HAP-1 (cell line): ENCODE measurements around the gene UBAC1.

Source experiments
- DNase-seq, 2 experiments: peaks; one replicate each; pipeline ENCODE4 v3.0.0-alpha.2; 2016 to 2020; ENCODE audit warnings: low spot score in 2 of 2
- H3K27me3 ChIP-seq: fragments of 250-450 bp; sonication (Bioruptor Pico); 2 replicates; pipeline ENCODE4 v1.5.1; 2020; ENCODE audit warnings: low read depth, mild to moderate bottlenecking, moderate library complexity
- H3K36me3 ChIP-seq: fragments of 250-450 bp; sonication (Bioruptor Pico); replicated peaks from 2 replicates; pipeline ENCODE4 v1.5.1; 2020; ENCODE audit warnings: mild to moderate bottlenecking
- H3K4me1 ChIP-seq: fragments of 250-450 bp; sonication (Bioruptor Pico); 2 replicates; pipeline ENCODE4 v1.5.1; 2020; ENCODE audit warnings: mild to moderate bottlenecking
- H3K4me3 ChIP-seq: fragments of 250-450 bp; sonication (Bioruptor Pico); 2 replicates; pipeline ENCODE4 v1.5.1; 2020; ENCODE audit warnings: mild to moderate bottlenecking, moderate library complexity
- H3K9me3 ChIP-seq: fragments of 250-450 bp; sonication (Bioruptor Pico); 2 replicates; pipeline ENCODE4 v1.5.1; 2020; ENCODE audit warnings: mild to moderate bottlenecking, moderate library complexity
- in situ Hi-C: fragments of 300-500 bp; cut with MboI; formaldehyde crosslinking; loops from 3 replicates; pipeline ENCODE4 v1.14.3; 2020; ENCODE audit warnings: low sequenced_read_pairs, inconsistent platforms, mixed read lengths

The UBAC1 gene

GRCh38 chr9:136002215-136002614, 41.0 kb upstream of the UBAC1 start:
- no peaks in the 10 kb centered on the region for H3K9me3 ChIP-seq
- H3K27me3 ChIP-seq: no peaks in the 10 kb centered on the region
- no peaks in the 10 kb centered on the region for H3K36me3 ChIP-seq
- no peak overlapping the region for H3K4me3 ChIP-seq
- no peak for DNase-seq
- in situ Hi-C loops: no loop called here
- H3K4me1 ChIP-seq: peaks cover 24% of the 10 kb centered on the region

DNA sequence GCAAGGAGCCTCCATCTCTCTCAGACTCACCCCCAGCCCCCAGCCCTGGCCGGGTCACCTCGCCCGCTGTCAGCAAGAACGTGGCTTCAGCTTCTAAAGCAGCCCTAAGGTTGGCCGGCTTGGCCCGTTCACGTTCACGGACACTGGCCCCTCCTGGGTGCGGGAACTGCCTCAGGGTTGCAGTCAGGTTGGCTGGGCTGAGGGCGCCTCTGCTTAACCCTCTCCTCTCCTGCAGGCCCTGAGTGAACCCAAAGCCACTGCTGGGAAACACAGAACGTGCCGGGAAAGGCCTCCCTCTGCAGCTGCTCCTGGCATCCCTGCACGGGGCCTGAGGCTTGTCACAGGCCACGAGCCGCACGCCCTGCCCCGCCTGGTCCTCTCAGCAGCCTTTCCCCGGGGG, 40.1 kb upstream of the UBAC1 start:
- DNase-seq: no peak
- in situ Hi-C loops: no loop called here
- Histone ChIP-seq H3K36me3 (no peaks in the 10 kb centered on the region), H3K4me3 (no peak overlapping the region), H3K4me1 (peaks cover 17% of the 10 kb centered on the region), H3K9me3 (no peaks in the 10 kb centered on the region), H3K27me3 (no peaks in the 10 kb centered on the region)

DNA sequence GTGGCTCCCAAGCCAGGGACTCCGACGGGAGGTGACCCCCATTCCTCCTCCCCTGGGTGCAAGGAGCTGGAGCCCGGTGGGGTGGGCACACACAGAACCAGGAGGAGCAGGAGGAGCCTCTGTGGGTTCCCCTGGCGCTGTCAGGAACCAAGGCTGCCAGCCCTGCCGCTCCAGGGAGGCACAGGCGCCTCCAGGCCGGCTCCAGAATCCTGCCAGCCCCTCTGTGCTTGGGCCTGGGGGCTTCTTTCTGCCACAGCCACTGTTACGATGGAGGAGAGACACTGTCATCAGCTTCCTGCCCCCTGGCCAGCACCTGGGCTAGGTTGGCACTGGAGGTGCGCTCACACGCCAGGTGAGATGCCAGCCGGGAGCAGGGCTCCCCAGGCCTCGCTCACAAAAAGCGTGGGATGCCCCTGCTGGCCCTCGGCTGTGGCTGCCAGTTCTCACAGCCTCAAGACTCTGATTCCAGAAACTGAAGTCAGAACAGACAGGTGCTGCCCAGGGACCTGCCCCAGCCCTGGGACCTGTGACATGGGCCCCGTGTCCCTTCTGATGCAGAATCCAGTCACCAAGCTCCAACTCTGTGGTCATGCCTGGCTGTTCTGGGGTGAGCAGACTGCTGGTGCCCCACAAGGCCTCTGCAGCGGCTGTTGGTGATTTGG, 37.4 kb upstream of the UBAC1 start:
- H3K36me3 ChIP-seq: no peaks in the 10 kb centered on the region
- no peaks in the 10 kb centered on the region for H3K9me3 ChIP-seq
- no peak for DNase-seq
- H3K4me3 ChIP-seq: no peak overlapping the region
- H3K27me3 ChIP-seq: no peaks in the 10 kb centered on the region
- H3K4me1 ChIP-seq: peaks cover 2% of the 10 kb centered on the region
- in situ Hi-C loops: no loop called here

- Histone ChIP-seq H3K27me3 (no peaks in the 10 kb centered on the region), H3K4me1 (peaks cover 7% of the 10 kb centered on the region), H3K36me3 (no peaks in the 10 kb centered on the region), H3K9me3 (no peaks in the 10 kb centered on the region), H3K4me3 (no peak overlapping the region)
- in situ Hi-C loops: no loop called here
- DNase-seq: no peak
Observed at GRCh38 chr9:135998016-135998380, 36.8 kb upstream of the UBAC1 start.

GRCh38 chr9:135997090-135998015, 36.2 kb upstream of the UBAC1 start:
- in situ Hi-C loops: no loop called here
- H3K36me3 ChIP-seq: no peaks in the 10 kb centered on the region
- H3K4me1 ChIP-seq: peaks cover 14% of the 10 kb centered on the region
- H3K27me3 ChIP-seq: no peaks in the 10 kb centered on the region
- DNase-seq: no peak
- no peaks in the 10 kb centered on the region for H3K9me3 ChIP-seq
- H3K4me3 ChIP-seq: no peak overlapping the region

- Histone ChIP-seq H3K9me3 (no peaks in the 10 kb centered on the region), H3K36me3 (no peaks in the 10 kb centered on the region), H3K27me3 (no peaks in the 10 kb centered on the region), H3K4me3 (no peak overlapping the region), H3K4me1 (peaks cover 17% of the 10 kb centered on the region)
- in situ Hi-C loops: no loop called here
- DNase-seq: no peak
Observed at GRCh38 chr9:135995816-135996215, 34.6 kb upstream of the UBAC1 start.

DNA sequence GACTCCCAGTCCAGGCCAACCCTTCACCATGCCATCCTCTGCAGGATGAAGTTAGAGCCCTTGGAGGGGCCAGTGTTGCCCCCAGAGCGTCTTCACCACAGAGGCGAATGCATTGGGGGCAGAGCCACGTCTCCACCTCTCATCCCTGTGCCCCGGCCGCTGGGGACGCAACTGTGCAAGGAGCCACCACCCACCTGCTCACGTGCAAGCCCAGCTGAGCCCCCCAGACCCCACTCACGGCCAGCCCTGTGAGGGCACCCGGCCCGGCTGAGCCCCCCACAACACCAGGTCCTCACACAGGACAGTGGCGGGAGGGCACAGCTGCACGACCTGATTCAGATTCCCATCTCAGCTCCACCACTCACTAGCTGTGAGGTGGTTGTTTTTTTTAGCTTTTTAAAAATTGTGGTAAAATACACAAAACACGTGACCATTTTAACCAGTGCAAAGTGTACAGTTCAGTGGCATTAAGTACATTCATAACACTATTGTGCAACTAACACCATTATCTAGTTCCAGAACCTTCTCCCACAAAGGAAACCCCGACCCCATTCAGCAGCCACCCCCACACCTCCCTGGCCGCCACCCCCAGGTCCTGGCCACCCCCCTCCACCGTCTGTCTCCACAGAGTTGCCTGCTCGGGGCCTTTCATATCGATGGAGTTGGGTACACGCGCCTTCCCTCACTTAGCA, 33.5 kb upstream of the UBAC1 start:
- H3K4me1 ChIP-seq: peaks cover 17% of the 10 kb centered on the region
- in situ Hi-C loops: no loop called here

GRCh38 chr9:135993765-135994500, 32.8 kb upstream of the UBAC1 start:
- H3K36me3 ChIP-seq: no peaks in the 10 kb centered on the region
- DNase-seq: no peak
- H3K4me1 ChIP-seq: peaks cover 17% of the 10 kb centered on the region
- H3K27me3 ChIP-seq: no peaks in the 10 kb centered on the region
- H3K9me3 ChIP-seq: no peaks in the 10 kb centered on the region
- H3K4me3 ChIP-seq: no peak overlapping the region
- in situ Hi-C loops: no loop called here

More for the DNA sequence above, 33.5 kb upstream of the UBAC1 start:
- no peaks in the 10 kb centered on the region for H3K9me3 ChIP-seq
- no peak overlapping the region for H3K4me3 ChIP-seq
- no peaks in the 10 kb centered on the region for H3K27me3 ChIP-seq
- no peaks in the 10 kb centered on the region for H3K36me3 ChIP-seq
- DNase-seq: no peak

DNA sequence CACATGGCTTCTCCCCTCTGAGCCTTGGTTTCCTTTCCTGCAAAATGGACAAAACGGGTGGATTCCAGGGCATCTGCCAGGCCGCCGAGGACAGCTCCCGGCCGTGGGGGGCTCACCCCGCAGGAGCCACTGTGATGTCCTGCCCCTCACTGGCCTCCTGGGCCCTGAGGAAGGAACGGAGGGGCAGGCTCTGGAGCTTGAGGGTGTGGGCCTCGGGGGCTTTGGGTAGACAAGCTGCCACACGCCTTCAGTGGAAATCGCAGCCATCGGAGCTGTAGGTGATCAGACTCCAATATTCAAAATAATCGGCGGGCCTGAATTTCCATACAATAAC, 32.2 kb upstream of the UBAC1 start:
- H3K4me1 ChIP-seq: peaks cover 17% of the 10 kb centered on the region
- no peaks in the 10 kb centered on the region for H3K36me3 ChIP-seq
- no peak for DNase-seq
- in situ Hi-C loops: no loop called here
- no peaks in the 10 kb centered on the region for H3K9me3 ChIP-seq
- H3K4me3 ChIP-seq: peak overlapping the region; percentile 20
- no peaks in the 10 kb centered on the region for H3K27me3 ChIP-seq

GRCh38 chr9:135992486-135993408, 31.6 kb upstream of the UBAC1 start:
- in situ Hi-C loops: no loop called here
- peak overlapping the region; percentile 20 for H3K4me3 ChIP-seq

DNA sequence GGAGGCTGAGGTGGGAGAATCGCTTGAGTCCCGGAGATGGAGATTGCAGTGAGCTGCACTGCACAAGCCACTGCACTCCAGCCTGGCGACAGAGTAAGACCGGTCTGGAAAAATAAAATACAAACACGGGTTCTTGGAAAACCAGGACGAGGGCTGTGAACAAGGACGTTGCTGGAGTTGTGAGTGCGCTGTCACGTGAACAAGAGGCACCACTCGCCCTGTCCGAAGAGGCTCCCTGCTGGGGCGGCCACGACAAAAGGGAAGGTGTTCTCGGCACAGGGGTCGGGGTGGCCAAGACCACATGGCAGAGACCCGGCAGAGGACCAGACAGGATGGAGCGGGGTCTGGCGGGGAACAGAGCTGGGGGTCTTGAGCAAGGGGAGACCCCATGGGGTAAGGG, 30.6 kb upstream of the UBAC1 start:
- H3K4me1 ChIP-seq: peaks cover 17% of the 10 kb centered on the region
- no peaks in the 10 kb centered on the region for H3K27me3 ChIP-seq
- H3K9me3 ChIP-seq: no peaks in the 10 kb centered on the region
- DNase-seq: peak in 1 of 2 experiments; percentile 36
- in situ Hi-C loops: no loop called here
- no peak overlapping the region for H3K4me3 ChIP-seq
- H3K36me3 ChIP-seq: no peaks in the 10 kb centered on the region

More at GRCh38 chr9:135992486-135993408, 31.6 kb upstream of the UBAC1 start:
- DNase-seq: peak; percentile 49 to 87
- no peaks in the 10 kb centered on the region for H3K27me3 ChIP-seq
- peaks cover 17% of the 10 kb centered on the region for H3K4me1 ChIP-seq
- H3K36me3 ChIP-seq: no peaks in the 10 kb centered on the region
- no peaks in the 10 kb centered on the region for H3K9me3 ChIP-seq

- Histone ChIP-seq H3K27me3 (no peaks in the 10 kb centered on the region), H3K36me3 (no peaks in the 10 kb centered on the region), H3K4me3 (no peak overlapping the region), H3K9me3 (no peaks in the 10 kb centered on the region), H3K4me1 (peaks cover 17% of the 10 kb centered on the region)
- DNase-seq: peak; percentile 46 to 84
- in situ Hi-C loops: no loop called here
Observed at GRCh38 chr9:135990468-135991429, 29.6 kb upstream of the UBAC1 start.
